Measurements from ENCODE around the gene ANKRD31. TPM values are rescaled to one million over a fixed set of nuclear protein-coding genes. Genes with fewer than 3 reads are reported as not detected.
"Not testable (repeated sequence)": the region's sequence is repeated elsewhere in the genome, so short reads cannot be mapped to it uniquely, and the experiment has no call there.

ANKRD31 gene
- total RNA-seq, 1 donor from 2014 or later: 0.12 TPM

DNA sequence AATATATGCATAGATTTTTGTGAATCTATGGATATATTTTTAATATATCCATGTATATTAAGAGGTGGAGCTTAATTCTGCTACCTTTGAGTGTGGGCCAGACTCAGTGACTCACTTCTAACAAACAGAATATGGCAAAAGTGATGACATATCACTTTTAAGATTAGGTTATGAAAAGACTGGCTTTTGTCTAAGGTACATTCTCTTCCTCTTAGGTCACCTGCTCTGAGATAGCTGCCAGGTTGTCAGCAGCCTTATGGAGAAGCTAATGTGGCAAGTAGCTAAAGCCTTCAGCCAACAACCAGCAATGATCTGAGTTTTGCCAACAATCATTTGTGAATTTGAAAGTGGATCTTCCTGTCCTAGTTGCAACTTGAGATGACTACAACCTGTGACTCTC is 83.8 kb downstream of the ANKRD31 start:
- no peak for DNase-seq (ENCODE audit: low read depth)
- no peak overlapping the region for H3K4me3 ChIP-seq (ENCODE audit: low read depth, low read length)
- TF ChIP-seq, protein P1, sequence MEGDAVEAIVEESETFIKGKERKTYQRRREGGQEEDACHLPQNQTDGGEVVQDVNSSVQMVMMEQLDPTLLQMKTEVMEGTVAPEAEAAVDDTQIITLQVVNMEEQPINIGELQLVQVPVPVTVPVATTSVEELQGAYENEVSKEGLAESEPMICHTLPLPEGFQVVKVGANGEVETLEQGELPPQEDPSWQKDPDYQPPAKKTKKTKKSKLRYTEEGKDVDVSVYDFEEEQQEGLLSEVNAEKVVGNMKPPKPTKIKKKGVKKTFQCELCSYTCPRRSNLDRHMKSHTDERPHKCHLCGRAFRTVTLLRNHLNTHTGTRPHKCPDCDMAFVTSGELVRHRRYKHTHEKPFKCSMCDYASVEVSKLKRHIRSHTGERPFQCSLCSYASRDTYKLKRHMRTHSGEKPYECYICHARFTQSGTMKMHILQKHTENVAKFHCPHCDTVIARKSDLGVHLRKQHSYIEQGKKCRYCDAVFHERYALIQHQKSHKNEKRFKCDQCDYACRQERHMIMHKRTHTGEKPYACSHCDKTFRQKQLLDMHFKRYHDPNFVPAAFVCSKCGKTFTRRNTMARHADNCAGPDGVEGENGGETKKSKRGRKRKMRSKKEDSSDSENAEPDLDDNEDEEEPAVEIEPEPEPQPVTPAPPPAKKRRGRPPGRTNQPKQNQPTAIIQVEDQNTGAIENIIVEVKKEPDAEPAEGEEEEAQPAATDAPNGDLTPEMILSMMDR (conservative IDR thresholded peaks at IDR 0.05; ENCODE audit: low read depth, low read length): no peak

DNA sequence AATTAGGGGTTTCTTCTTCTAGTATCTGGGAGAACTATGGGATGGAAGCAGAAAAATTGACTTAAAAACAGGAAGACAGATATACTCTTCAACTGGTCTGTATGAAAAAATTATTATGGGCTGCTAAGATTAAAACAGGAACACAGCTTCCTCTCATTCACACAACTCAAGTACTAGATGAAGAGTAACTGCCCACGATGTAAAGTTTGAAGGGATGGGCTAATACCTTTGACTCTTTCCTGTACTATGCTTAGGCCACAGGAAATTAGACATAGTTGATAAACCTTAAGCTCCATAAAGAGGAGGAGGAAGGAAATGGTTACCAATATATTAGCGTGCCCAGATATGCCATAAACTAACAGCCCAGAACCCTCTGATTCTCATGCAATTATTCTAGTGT is 88.6 kb downstream of the ANKRD31 start:
- no peak overlapping the region for H3K4me3 ChIP-seq (ENCODE audit: low read depth, low read length)
- no peak for DNase-seq (ENCODE audit: low read depth)
- TF ChIP-seq, protein P1 (conservative IDR thresholded peaks at IDR 0.05; ENCODE audit: low read depth, low read length): no peak

DNA sequence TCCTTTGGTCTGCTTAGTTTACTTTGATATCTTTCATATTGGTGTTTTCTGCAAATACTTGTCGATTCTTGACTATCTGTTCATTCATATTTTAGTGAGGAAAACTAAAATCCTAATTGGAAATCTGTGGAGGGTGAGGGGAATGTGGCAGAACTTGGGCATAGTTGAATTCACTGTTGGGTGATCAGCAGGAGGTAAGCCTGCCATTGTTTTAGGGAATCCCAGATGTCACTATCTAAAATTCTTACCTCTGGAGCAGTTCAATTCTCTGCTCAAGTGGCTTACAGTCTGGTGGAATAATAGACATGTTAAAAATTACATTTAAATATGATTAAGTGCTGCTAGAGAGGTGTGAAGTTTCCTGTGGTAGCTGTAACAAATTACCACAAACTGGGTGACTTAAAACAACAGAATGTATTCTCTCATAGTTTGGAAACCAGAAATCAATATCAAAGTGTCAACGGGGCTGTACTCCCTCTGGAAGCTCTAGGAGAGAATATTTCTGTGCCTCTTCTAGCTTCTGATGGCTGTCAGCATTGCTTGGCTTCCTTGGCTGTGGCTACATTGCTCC is 94.0 kb downstream of the ANKRD31 start:
- no peak overlapping the region for H3K4me3 ChIP-seq (ENCODE audit: low read depth, low read length)
- TF ChIP-seq, protein P1 (conservative IDR thresholded peaks at IDR 0.05; ENCODE audit: low read depth, low read length): no peak
- no peak for DNase-seq (ENCODE audit: low read depth)

DNA sequence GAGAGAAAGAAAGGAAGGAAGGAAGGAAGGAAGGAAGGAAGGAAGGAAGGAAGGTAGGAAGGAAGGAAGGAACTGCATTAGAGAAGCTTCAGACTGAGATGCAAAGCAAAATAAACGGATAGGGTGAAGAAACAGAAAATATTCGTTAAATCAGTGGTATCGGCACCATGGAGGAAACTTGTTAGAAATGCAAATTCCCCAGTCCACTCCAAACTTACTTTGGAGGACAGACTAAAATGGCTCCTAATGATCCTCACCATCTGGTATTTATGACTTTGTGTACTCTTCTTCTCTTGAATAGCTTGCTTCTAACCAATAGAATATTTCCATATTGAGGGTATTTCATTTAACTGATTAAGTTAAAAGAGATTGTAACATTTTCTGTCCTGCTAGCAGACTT is 96.4 kb downstream of the ANKRD31 start:
- no peak overlapping the region for H3K4me3 ChIP-seq (ENCODE audit: low read depth, low read length)
- no peak for DNase-seq (ENCODE audit: low read depth)
- TF ChIP-seq, protein P1 (conservative IDR thresholded peaks at IDR 0.05; ENCODE audit: low read depth, low read length): no peak

DNA sequence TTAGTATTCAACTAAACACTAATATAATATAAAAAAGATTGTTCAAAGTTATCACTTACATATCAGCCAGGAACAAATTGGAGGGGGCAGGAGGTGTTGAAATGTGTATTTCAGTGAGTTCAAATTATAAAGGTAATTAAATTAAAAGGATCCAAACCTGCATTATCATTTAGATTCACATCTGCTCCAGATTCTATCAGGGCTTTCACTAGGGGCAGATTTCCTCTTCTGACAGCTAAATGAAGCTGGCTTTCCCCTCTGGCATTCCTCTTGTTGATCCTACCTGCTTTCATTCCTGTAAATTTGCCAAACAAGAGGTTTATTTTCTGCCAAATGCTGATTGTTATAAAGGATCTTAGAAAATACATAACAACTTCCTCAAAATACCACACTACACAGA is 98.0 kb downstream of the ANKRD31 start:
- DNase-seq (ENCODE audit: low read depth): no peak
- TF ChIP-seq, protein P1 (conservative IDR thresholded peaks at IDR 0.05; ENCODE audit: low read depth, low read length): no peak
- H3K4me3 ChIP-seq (ENCODE audit: low read depth, low read length): no peak overlapping the region

DNA sequence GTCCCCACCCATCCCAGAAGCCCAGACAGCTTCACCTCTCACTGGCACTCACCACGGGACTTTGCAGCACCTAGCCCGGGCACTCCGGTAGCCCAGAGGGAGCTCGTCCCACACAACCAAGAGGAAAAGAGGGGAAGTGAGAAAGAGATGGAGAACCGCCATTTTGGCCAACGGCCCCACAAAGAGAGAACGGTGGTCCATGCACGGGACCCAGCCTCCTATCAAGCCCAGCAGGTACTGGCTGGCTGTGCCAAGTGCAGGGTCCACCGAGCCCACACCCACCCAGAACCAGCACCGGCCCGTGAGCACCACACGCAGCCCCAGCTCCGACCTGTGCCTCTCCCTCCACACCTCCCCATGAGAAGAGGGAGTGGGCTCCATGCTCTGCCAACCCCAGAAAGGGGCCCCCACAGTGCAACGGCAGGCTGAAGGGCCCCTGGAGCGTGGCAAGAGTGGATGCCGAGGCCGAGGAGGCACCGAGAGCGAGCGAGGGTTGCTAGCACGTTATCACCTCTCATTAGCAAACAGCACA is 105.8 kb downstream of the ANKRD31 start:
- no peak for DNase-seq (ENCODE audit: low read depth)
- TF ChIP-seq, protein P1 (conservative IDR thresholded peaks at IDR 0.05; ENCODE audit: low read depth, low read length): no peak
- no peak overlapping the region for H3K4me3 ChIP-seq (ENCODE audit: low read depth, low read length)

DNA sequence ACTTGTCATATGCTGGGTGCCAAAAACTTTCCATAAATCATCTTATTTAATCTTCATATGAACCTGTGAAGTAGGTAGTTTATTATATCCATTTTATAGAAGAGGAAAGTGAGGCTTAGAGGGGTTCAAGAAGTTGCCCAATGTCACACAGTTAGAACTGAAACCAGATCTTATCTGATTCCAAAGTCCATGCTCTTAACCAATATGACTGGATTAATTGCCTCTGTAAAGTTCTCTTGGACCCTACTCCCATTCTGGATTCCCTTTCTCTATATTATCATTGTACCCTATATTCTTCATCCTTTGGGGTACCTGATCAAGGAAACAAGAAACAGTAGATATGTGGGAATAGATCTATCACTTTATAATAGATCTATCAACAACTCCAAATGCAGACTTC is 119.8 kb downstream of the ANKRD31 start:
- DNase-seq (ENCODE audit: low read depth): no peak
- H3K4me3 ChIP-seq (ENCODE audit: low read depth, low read length): no peak overlapping the region
- TF ChIP-seq, protein P1 (conservative IDR thresholded peaks at IDR 0.05; ENCODE audit: low read depth, low read length): no peak

DNA sequence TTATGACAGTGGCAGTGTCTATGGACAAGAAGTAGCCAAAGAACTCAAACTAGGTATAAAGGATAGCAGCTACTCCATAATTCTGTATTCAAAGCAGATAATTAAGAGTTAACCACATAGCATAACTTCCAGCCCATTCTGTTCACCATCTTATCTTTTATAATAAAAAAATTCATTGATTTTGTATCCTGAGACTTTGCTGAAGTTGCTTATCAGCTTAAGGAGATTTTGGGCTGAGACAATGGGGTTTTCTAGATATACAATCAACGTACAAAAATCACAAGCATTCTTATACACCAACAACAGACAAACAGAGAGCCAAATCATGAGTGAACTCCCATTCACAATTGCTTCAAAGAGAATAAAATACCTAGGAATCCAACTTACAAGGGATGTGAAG is 122.4 kb downstream of the ANKRD31 start:
- not testable (repeated sequence) for H3K4me3 ChIP-seq (ENCODE audit: low read depth, low read length); DNase-seq (ENCODE audit: low read depth)
